GM18526 (cell line): ENCODE results near the gene LRRFIP2.

Experiments used
- POLR2A ChIP-seq: IDR thresholded peaks from 3 replicates; pipeline ENCODE4 v1.6.1; 2011; ENCODE audit not compliant: insufficient read length; ENCODE audit errors: extremely low read depth

The LRRFIP2 gene

GRCh38 chr3:37130984-37131859, 43.2 kb downstream of the LRRFIP2 start:
- TF ChIP-seq POLR2A = no peak

GRCh38 chr3:37130448-37130847, 43.9 kb downstream of the LRRFIP2 start:
- TF ChIP-seq POLR2A = no peak

GRCh38 chr3:37129871-37130270, 44.5 kb downstream of the LRRFIP2 start:
- no peak for TF ChIP-seq POLR2A

- no peak for TF ChIP-seq POLR2A
Measured at GRCh38 chr3:37127340-37127739, 47.0 kb downstream of the LRRFIP2 start.

GRCh38 chr3:37126856-37127255, 47.5 kb downstream of the LRRFIP2 start:
- TF ChIP-seq POLR2A = no peak

GRCh38 chr3:37125195-37126073, 48.9 kb downstream of the LRRFIP2 start:
- TF ChIP-seq POLR2A = no peak

- no peak for TF ChIP-seq POLR2A
Measured at GRCh38 chr3:37124435-37124834, 49.9 kb downstream of the LRRFIP2 start.

- TF ChIP-seq POLR2A = no peak
Measured at GRCh38 chr3:37123292-37123691, 51.1 kb downstream of the LRRFIP2 start.

GRCh38 chr3:37118163-37118562, 56.2 kb downstream of the LRRFIP2 start:
- TF ChIP-seq POLR2A = no peak

- no peak for TF ChIP-seq POLR2A
Measured at GRCh38 chr3:37117548-37117947, 56.8 kb downstream of the LRRFIP2 start.

GRCh38 chr3:37116998-37117397, 57.4 kb downstream of the LRRFIP2 start:
- TF ChIP-seq POLR2A = no peak

- no peak for TF ChIP-seq POLR2A
Measured at GRCh38 chr3:37115446-37115845, 58.9 kb downstream of the LRRFIP2 start.

GRCh38 chr3:37114251-37115145, 59.9 kb downstream of the LRRFIP2 start:
- TF ChIP-seq POLR2A = no peak

GRCh38 chr3:37112987-37113386, 61.4 kb downstream of the LRRFIP2 start:
- TF ChIP-seq POLR2A = no peak

GRCh38 chr3:37111199-37111598, 63.2 kb downstream of the LRRFIP2 start:
- no peak for TF ChIP-seq POLR2A
